HepG2 (cell line): Measurements from ENCODE around the gene COA1. TPM values are rescaled to one million over a fixed set of nuclear protein-coding genes. Genes with fewer than 3 reads are reported as not detected.

Experiments
- ATAC-seq: fragments of 200-7000 bp; cut with Tn5 transposase; 3 replicates; pipeline ENCODE4 v1.9.1; 2020; ENCODE audit warnings: mild to moderate bottlenecking, moderate library complexity
- BruUV-seq: library from RNA; stranded (reverse); fragments of 400-500 nt; replicated peaks from 2 replicates; lab custom pipeline; 2021; lab: Mats Ljungman, UMichigan
- CTCF ChIA-PET: fragments of 300-600 bp; formaldehyde crosslinking; extraction: SDS; loops from one replicate; lab custom pipeline; 2021; ENCODE audit warnings: low total read pairs, inconsistent platforms, low intra/inter-chr PET ratio; lab: Yijun Ruan, JAX
- POLR2A ChIA-PET: fragments of 350-600 bp; sonication (Branson Sonifier 250); formaldehyde crosslinking; loops from one replicate; lab custom pipeline; 2020; ENCODE audit warnings: antibody characterized with exemption, inconsistent platforms; lab: Yijun Ruan, JAX
- DNase-seq: peaks from one replicate; pipeline ENCODE4 v3.0.0-alpha.2; 2015; ENCODE audit warnings: low spot score
- FAIRE-seq: peaks from 3 replicates; lab custom pipeline; 2011; peaks lifted over from hg19 to GRCh38; lab: Jason Lieb, UNC
- H2AFZ ChIP-seq: one replicate; pipeline ENCODE4 v1.6.1; 2011; ENCODE audit warnings: low read length, inconsistent platforms
- H3K27ac ChIP-seq: fragments of 300-600 bp; 3 replicates; pipeline ENCODE4 v1.8.0; 2011; ENCODE audit warnings: mixed run types, mild to moderate bottlenecking, mixed read lengths, low read length, inconsistent platforms; ENCODE audit not compliant: insufficient read depth; ENCODE audit errors: extremely low read length
- H3K27me3 ChIP-seq, 2 experiments: fragments of 200-600 bp in 1 of 2; 2 replicates in 1 of 2; 3 replicates in 1 of 2; pipeline versions ENCODE4 v1.6.0 to v1.8.0; 2011; ENCODE audit warnings: low read length in 2 of 2, mild to moderate bottlenecking in 2 of 2, moderate library complexity in 2 of 2, inconsistent platforms in 1 of 2; ENCODE audit not compliant: insufficient read depth in 2 of 2, control insufficient read depth in 1 of 2
- H3K36me3 ChIP-seq, 2 experiments: fragments of 200-600 bp in 1 of 2; replicated peaks in 1 of 2; 2 replicates in 1 of 2; 3 replicates in 1 of 2; pipeline versions ENCODE4 v1.5.1 to v1.8.0; 2011; ENCODE audit warnings: low read length in 2 of 2, inconsistent platforms in 1 of 2; ENCODE audit not compliant: insufficient read depth in 2 of 2, control insufficient read depth in 1 of 2
- H3K4me1 ChIP-seq: 2 replicates; pipeline ENCODE4 v1.5.1; 2012; ENCODE audit warnings: low read length, inconsistent platforms; ENCODE audit not compliant: insufficient read depth
- H3K4me2 ChIP-seq: 2 replicates; pipeline ENCODE4 v1.6.0; 2011; ENCODE audit warnings: low read depth, low read length, inconsistent platforms
- H3K4me3 ChIP-seq, 3 experiments: fragments of 200-600 bp in 1 of 3; sonication (generic), shearing (Covaris generic) in 1 of 3; replicated peaks in 1 of 3; 2 replicates each; pipeline ENCODE4 v1.5.1; 2011 to 2016; ENCODE audit warnings: low read length in 3 of 3, inconsistent platforms in 2 of 3, low read depth in 2 of 3, mild to moderate bottlenecking in 2 of 3, control low read depth in 1 of 3, mixed read lengths in 1 of 3; ENCODE audit not compliant: insufficient read depth in 1 of 3
- H3K79me2 ChIP-seq: one replicate; pipeline ENCODE4 v1.6.1; 2011; ENCODE audit warnings: low read length, inconsistent platforms; ENCODE audit not compliant: insufficient read depth
- H3K9ac ChIP-seq: 2 replicates; pipeline ENCODE4 v1.6.0; 2011; ENCODE audit warnings: mild to moderate bottlenecking, low read depth, low read length, inconsistent platforms; ENCODE audit not compliant: insufficient read depth
- H3K9me3 ChIP-seq: 2 replicates; pipeline ENCODE4 v1.5.1; 2012; ENCODE audit warnings: mild to moderate bottlenecking, low read length
- H4K20me1 ChIP-seq: 2 replicates; pipeline ENCODE4 v1.6.0; 2011; ENCODE audit warnings: inconsistent platforms, mild to moderate bottlenecking, low read length, moderate library complexity; ENCODE audit not compliant: insufficient read depth
- BRD4 ChIP-seq: sonication (generic); formaldehyde crosslinking; IDR thresholded peaks from 2 replicates; pipeline ENCODE4 v1.4.0; 2020; ENCODE audit warnings: missing genetic modification reagents
- CENPX ChIP-seq: sonication (generic); formaldehyde crosslinking; IDR thresholded peaks from 2 replicates; pipeline ENCODE4 v1.9.0; 2021; ENCODE audit warnings: mild to moderate bottlenecking, missing genetic modification reagents, moderate library complexity
- NFKBIZ ChIP-seq: IDR thresholded peaks from 2 replicates; pipeline ENCODE4 v1.6.1; 2018; ENCODE audit warnings: missing genetic modification reagents, missing compliant biosample characterization
- NR2F1 ChIP-seq, 2 experiments: fragments of 450-650 bp in 1 of 2; formaldehyde crosslinking in 1 of 2; IDR thresholded peaks; 2 replicates each; pipeline versions ENCODE4 v1.5.0 to v1.6.1; 2016 to 2020; ENCODE audit warnings: mild to moderate bottlenecking in 1 of 2, missing compliant biosample characterization in 1 of 2, missing genetic modification reagents in 1 of 2, moderate library complexity in 1 of 2
- RBFOX2 ChIP-seq: fragments of 200-400 bp; formaldehyde crosslinking; IDR thresholded peaks from 2 replicates; pipeline ENCODE4 v1.6.1; 2017; ENCODE audit warnings: low read depth, mild to moderate bottlenecking, low read length
- THYN1 ChIP-seq: sonication (generic); formaldehyde crosslinking; IDR thresholded peaks from 2 replicates; pipeline ENCODE4 v1.8.1; 2023; ENCODE audit warnings: low read depth, mild to moderate bottlenecking, moderate library complexity, missing genetic modification reagents, borderline replicate concordance
- XBP1 ChIP-seq: sonication (generic); formaldehyde crosslinking; IDR thresholded peaks from 2 replicates; pipeline ENCODE4 v1.5.0; 2020; ENCODE audit warnings: missing genetic modification reagents
- YEATS4 ChIP-seq: sonication (generic); formaldehyde crosslinking; IDR thresholded peaks from 2 replicates; pipeline ENCODE4 v1.4.0; 2020; ENCODE audit warnings: missing genetic modification reagents, borderline replicate concordance
- ZIK1 ChIP-seq: sonication (generic); formaldehyde crosslinking; IDR thresholded peaks from 2 replicates; pipeline ENCODE4 v1.5.0; 2020; ENCODE audit warnings: mild to moderate bottlenecking, low read depth, missing genetic modification reagents, borderline replicate concordance
- ZNF34 ChIP-seq: sonication (generic); formaldehyde crosslinking; IDR thresholded peaks from 2 replicates; pipeline ENCODE4 v1.4.0; 2020; ENCODE audit warnings: mild to moderate bottlenecking, missing genetic modification reagents, borderline replicate concordance
- ZNF557 ChIP-seq: sonication (generic); formaldehyde crosslinking; IDR thresholded peaks from 2 replicates; pipeline ENCODE4 v1.4.0; 2020; ENCODE audit warnings: missing genetic modification reagents
- ZNF629 ChIP-seq: sonication (generic); formaldehyde crosslinking; conservative IDR thresholded peaks from 2 replicates; pipeline ENCODE4 v1.5.0; 2020; ENCODE audit warnings: missing genetic modification reagents
- ZNF772 ChIP-seq: sonication (generic); formaldehyde crosslinking; IDR thresholded peaks from 2 replicates; pipeline ENCODE4 v1.5.0; 2020; ENCODE audit warnings: mild to moderate bottlenecking, missing genetic modification reagents
- WGBS: methylation state at CpG from one replicate; pipeline ENCODE4 v1.1.6; 2017; ENCODE audit warnings: low lambda C conversion rate; 5-methylcytosine and 5-hydroxymethylcytosine counted together
- in situ Hi-C: cut with HindIII; loops from 2 replicates; pipeline ENCODE4 v1.10.0; 2017; ENCODE audit warnings: low pct_unique_long_range_greater_than_20kb; ENCODE audit not compliant: extremely low pct_ligation_motif_present
- intact Hi-C: fragments of 100-400 bp; cut with micrococcal nuclease; formaldehyde crosslinking; loops from one replicate; pipeline ENCODE4 v1.10.0; 2022; ENCODE audit not compliant: unreplicated experiment
- polyA plus RNA-seq, 8 experiments: library from polyadenylated mRNA; depleted of rRNA in 3 of 8; stranded (reverse) in 7 of 8; unstranded in 1 of 8; fragments of >200 nt; fragmentation: Illumina TruSeq in 4 of 8; extraction: Trizol in 4 of 8; gene quantifications; 2 replicates each; pipeline versions ENCODE4 v1.2.1 to v1.2.3, GENCODE V29; 2011 to 2016; ENCODE audit warnings: low read depth in 4 of 8, missing spikeins in 1 of 8, mixed read lengths in 1 of 8; ENCODE audit not compliant: insufficient read depth in 1 of 8
- total RNA-seq, 5 experiments: library from RNA; depleted of rRNA; stranded (reverse); fragments of >200 nt; fragmentation: Illumina TruSeq; extraction: Trizol; gene quantifications; 2 replicates each; pipeline ENCODE4 v1.2.3, GENCODE V29; 2016; ENCODE audit warnings: low read depth in 1 of 5
- TF ChIP-seq, protein P1 (sequence below): sonication (generic); formaldehyde crosslinking; IDR thresholded peaks from 2 replicates; pipeline ENCODE4 v1.9.0; 2021; ENCODE audit warnings: missing genetic modification reagents, borderline replicate concordance
- TF ChIP-seq, protein P2 (sequence below): sonication (generic); formaldehyde crosslinking; IDR thresholded peaks from 2 replicates; pipeline ENCODE4 v1.5.0; 2020; ENCODE audit warnings: missing genetic modification reagents, mild to moderate bottlenecking, borderline replicate concordance
- TF ChIP-seq, protein P3 (sequence below): sonication (generic); formaldehyde crosslinking; IDR thresholded peaks from 2 replicates; pipeline ENCODE4 v1.4.0; 2020; ENCODE audit warnings: missing genetic modification reagents
- TF ChIP-seq, protein P4 (sequence below): IDR thresholded peaks from 2 replicates; pipeline ENCODE4 v1.6.1; 2016; ENCODE audit warnings: low read depth

Gene COA1
- total and polyA plus RNA-seq, 2 of the 13 experiments (the other 11 are each of a cell fraction or from before 2014, with no cell fraction given), result 33.2 to 65.7 TPM

DNA sequence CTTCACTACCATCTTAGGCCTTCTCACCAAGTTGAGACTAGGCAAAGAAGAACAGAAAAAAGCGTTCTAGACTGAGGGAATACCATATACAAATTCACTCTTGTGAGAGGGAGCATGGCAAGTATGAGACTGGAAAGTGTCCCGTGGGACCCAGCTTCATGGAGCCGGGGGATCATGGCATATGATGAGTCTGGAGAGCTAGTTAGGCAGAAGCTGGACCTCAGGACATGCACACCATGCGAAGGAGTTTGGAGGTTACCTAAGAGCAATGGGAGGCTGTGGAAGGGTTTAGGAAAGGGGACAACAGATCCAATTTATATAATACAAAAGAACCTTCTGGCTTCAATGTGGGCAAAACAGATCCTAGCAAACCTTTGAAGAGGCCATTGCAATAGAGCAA, 112.3 kb downstream of the COA1 start:
- Histone ChIP-seq H2AFZ (no peak overlapping the region), H3K4me2 (no peak overlapping the region), H3K9ac (no peak overlapping the region), H3K79me2 (peaks cover 6% of the 10 kb centered on the region), H4K20me1 (0 out of 2 replicates have a peak, but pooled peaks cover 4% of the 10 kb centered on the region), H3K36me3 (peaks cover 16 to 73% of the 10 kb centered on the region in 2 experiments), H3K9me3 (no peaks in the 10 kb centered on the region), H3K27me3 (no peaks in the 10 kb centered on the region), H3K4me3 (no peak overlapping the region), H3K4me1 (no peaks in the 10 kb centered on the region), H3K27ac (no peak overlapping the region)
- ChIA-PET POLR2A (interaction anchor here (1.0 kb wide), 1 partner anchor 34 kb away, joined by 3 read pairs; the partner anchor contains the start of gene STK17A), CTCF (no interaction called here)
- WGBS, result 98% methylated on average over 4 of the region's 4 CpGs
- intact Hi-C loops, result no loop called here
- BruUV-seq, result no TSS peak
- FAIRE-seq (no peak), DNase-seq (no peak), ATAC-seq (no peak)
- in situ Hi-C loops, result no loop called here
- TF ChIP-seq RBFOX2 (no peak), NR2F1 (CRISPR knock-in tag; IDR thresholded peaks at IDR 0.05) (no peak), ZIK1 (CRISPR knock-in tag) (no peak), CENPX (CRISPR knock-in tag) (no peak), XBP1 (CRISPR knock-in tag) (no peak), YEATS4 (CRISPR knock-in tag) (no peak), NFKBIZ (CRISPR knock-in tag) (no peak), ZNF629 (CRISPR knock-in tag) (no peak), THYN1 (CRISPR knock-in tag) (no peak), ZNF772 (CRISPR knock-in tag) (no peak), ZNF557 (no peak), ZNF34 (CRISPR knock-in tag) (no peak), BRD4 (CRISPR knock-in tag) (no peak)
- TF ChIP-seq, protein P1, sequence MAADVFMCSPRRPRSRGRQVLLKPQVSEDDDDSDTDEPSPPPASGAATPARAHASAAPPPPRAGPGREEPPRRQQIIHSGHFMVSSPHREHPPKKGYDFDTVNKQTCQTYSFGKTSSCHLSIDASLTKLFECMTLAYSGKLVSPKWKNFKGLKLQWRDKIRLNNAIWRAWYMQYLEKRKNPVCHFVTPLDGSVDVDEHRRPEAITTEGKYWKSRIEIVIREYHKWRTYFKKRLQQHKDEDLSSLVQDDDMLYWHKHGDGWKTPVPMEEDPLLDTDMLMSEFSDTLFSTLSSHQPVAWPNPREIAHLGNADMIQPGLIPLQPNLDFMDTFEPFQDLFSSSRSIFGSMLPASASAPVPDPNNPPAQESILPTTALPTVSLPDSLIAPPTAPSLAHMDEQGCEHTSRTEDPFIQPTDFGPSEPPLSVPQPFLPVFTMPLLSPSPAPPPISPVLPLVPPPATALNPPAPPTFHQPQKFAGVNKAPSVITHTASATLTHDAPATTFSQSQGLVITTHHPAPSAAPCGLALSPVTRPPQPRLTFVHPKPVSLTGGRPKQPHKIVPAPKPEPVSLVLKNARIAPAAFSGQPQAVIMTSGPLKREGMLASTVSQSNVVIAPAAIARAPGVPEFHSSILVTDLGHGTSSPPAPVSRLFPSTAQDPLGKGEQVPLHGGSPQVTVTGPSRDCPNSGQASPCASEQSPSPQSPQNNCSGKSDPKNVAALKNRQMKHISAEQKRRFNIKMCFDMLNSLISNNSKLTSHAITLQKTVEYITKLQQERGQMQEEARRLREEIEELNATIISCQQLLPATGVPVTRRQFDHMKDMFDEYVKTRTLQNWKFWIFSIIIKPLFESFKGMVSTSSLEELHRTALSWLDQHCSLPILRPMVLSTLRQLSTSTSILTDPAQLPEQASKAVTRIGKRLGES (CRISPR knock-in tag), result no peak
- TF ChIP-seq, protein P2, sequence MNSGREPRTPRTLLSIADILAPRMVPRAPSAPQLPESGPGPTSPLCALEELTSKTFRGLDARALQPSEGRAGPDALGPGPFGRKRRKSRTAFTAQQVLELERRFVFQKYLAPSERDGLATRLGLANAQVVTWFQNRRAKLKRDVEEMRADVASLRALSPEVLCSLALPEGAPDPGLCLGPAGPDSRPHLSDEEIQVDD (CRISPR knock-in tag), result no peak
- TF ChIP-seq, protein P3, sequence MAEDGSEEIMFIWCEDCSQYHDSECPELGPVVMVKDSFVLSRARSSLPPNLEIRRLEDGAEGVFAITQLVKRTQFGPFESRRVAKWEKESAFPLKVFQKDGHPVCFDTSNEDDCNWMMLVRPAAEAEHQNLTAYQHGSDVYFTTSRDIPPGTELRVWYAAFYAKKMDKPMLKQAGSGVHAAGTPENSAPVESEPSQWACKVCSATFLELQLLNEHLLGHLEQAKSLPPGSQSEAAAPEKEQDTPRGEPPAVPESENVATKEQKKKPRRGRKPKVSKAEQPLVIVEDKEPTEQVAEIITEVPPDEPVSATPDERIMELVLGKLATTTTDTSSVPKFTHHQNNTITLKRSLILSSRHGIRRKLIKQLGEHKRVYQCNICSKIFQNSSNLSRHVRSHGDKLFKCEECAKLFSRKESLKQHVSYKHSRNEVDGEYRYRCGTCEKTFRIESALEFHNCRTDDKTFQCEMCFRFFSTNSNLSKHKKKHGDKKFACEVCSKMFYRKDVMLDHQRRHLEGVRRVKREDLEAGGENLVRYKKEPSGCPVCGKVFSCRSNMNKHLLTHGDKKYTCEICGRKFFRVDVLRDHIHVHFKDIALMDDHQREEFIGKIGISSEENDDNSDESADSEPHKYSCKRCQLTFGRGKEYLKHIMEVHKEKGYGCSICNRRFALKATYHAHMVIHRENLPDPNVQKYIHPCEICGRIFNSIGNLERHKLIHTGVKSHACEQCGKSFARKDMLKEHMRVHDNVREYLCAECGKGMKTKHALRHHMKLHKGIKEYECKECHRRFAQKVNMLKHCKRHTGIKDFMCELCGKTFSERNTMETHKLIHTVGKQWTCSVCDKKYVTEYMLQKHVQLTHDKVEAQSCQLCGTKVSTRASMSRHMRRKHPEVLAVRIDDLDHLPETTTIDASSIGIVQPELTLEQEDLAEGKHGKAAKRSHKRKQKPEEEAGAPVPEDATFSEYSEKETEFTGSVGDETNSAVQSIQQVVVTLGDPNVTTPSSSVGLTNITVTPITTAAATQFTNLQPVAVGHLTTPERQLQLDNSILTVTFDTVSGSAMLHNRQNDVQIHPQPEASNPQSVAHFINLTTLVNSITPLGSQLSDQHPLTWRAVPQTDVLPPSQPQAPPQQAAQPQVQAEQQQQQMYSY (CRISPR knock-in tag), result no peak
- TF ChIP-seq, protein P4, sequence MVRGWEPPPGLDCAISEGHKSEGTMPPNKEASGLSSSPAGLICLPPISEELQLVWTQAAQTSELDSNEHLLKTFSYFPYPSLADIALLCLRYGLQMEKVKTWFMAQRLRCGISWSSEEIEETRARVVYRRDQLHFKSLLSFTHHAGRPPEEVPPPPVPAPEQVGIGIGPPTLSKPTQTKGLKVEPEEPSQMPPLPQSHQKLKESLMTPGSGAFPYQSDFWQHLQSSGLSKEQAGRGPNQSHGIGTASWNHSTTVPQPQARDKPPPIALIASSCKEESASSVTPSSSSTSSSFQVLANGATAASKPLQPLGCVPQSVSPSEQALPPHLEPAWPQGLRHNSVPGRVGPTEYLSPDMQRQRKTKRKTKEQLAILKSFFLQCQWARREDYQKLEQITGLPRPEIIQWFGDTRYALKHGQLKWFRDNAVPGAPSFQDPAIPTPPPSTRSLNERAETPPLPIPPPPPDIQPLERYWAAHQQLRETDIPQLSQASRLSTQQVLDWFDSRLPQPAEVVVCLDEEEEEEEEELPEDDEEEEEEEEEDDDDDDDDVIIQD (CRISPR knock-in tag), result no peak
